ENCODE results near the gene MST1. TPM values are rescaled to one million over a fixed set of nuclear protein-coding genes. Genes with fewer than 3 reads are reported as not detected.

Gene MST1
- total and polyA plus RNA-seq, 8 donors: 17.2 to 150 (median 24.7) TPM

- Histone ChIP-seq H3K4me1 (peaks cover 0 to 15% (median 10%) of the 10 kb centered on the region in 3 donors), H3K4me3 (no peak overlapping the region), H3K36me3 (no peaks in the 10 kb centered on the region), H3K9me3 (no peaks in the 10 kb centered on the region), H3K27me3 (no peaks in the 10 kb centered on the region), H3K27ac (no peak overlapping the region)
- intact Hi-C loops (cut with DNase I): loop anchor here in 1 of 3 donors (5.0 kb wide), 1 partner anchor 127 kb away; no protein-coding TSS in a partner anchor
- WGBS, 2 donors: 60 to 68% methylated on average over 3 of the region's 3 CpGs
- FAIRE-seq (no peak), ATAC-seq (no peak), DNase-seq (no peak)
- TF ChIP-seq, protein P1, sequence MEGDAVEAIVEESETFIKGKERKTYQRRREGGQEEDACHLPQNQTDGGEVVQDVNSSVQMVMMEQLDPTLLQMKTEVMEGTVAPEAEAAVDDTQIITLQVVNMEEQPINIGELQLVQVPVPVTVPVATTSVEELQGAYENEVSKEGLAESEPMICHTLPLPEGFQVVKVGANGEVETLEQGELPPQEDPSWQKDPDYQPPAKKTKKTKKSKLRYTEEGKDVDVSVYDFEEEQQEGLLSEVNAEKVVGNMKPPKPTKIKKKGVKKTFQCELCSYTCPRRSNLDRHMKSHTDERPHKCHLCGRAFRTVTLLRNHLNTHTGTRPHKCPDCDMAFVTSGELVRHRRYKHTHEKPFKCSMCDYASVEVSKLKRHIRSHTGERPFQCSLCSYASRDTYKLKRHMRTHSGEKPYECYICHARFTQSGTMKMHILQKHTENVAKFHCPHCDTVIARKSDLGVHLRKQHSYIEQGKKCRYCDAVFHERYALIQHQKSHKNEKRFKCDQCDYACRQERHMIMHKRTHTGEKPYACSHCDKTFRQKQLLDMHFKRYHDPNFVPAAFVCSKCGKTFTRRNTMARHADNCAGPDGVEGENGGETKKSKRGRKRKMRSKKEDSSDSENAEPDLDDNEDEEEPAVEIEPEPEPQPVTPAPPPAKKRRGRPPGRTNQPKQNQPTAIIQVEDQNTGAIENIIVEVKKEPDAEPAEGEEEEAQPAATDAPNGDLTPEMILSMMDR (IDR thresholded peaks at IDR 0.05): no peak
Measured at GRCh38 chr3:49669352-49669751, 19.9 kb downstream of the MST1 start.

GRCh38 chr3:49668861-49669260, 20.4 kb downstream of the MST1 start:
- DNase-seq (peak in 1 of 6 donors; percentile 60), ATAC-seq (no peak), FAIRE-seq (no peak)
- H3K27me3 ChIP-seq: no peaks in the 10 kb centered on the region
- H3K4me3 ChIP-seq: no peak overlapping the region
- no peaks in the 10 kb centered on the region for H3K36me3 ChIP-seq
- TF ChIP-seq, protein P1 (IDR thresholded peaks at IDR 0.05): no peak
- 32 to 37% methylated on average over 5 of the region's 5 CpGs for WGBS, 2 donors
- H3K4me1 ChIP-seq: peaks cover 0 to 15% (median 10%) of the 10 kb centered on the region in 3 donors
- no peaks in the 10 kb centered on the region for H3K9me3 ChIP-seq
- H3K27ac ChIP-seq: no peak overlapping the region
- intact Hi-C loops (cut with DNase I): loop anchor here in 1 of 3 donors (5.0 kb wide), 1 partner anchor 127 kb away; no protein-coding TSS in a partner anchor

DNA sequence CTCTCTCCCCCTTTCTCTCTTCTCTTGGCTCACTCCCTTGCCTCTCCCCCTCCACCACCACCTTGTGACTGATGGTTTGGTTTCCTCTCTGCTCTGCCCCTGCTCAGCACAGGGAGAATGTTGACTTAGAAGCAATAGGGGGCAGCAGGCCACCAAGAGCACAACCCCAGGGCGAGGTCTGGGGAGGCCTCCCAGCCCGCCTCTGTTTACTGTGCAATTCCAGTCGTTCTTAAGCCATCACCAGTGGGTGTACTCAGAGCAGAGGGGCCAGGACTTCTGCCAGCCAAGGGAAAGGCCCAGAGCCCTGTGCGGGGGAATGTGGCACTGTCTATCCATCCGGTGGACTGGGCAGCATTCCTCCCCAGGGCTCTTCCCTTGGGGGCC, 20.9 kb downstream of the MST1 start:
- 17 to 18% methylated on average over 5 of the region's 5 CpGs for WGBS, 2 donors
- TF ChIP-seq, protein P1 (IDR thresholded peaks at IDR 0.05): no peak
- Histone ChIP-seq H3K27me3 (no peaks in the 10 kb centered on the region), H3K27ac (no peak overlapping the region), H3K4me1 (peaks cover 0 to 15% (median 10%) of the 10 kb centered on the region in 3 donors), H3K9me3 (no peaks in the 10 kb centered on the region), H3K4me3 (no peak overlapping the region), H3K36me3 (no peaks in the 10 kb centered on the region)
- no peak for ATAC-seq
- FAIRE-seq: no peak
- intact Hi-C loops (cut with DNase I): loop anchor here in 1 of 3 donors (5.0 kb wide), 1 partner anchor 126 kb away; no protein-coding TSS in a partner anchor
- DNase-seq: no peak

DNA sequence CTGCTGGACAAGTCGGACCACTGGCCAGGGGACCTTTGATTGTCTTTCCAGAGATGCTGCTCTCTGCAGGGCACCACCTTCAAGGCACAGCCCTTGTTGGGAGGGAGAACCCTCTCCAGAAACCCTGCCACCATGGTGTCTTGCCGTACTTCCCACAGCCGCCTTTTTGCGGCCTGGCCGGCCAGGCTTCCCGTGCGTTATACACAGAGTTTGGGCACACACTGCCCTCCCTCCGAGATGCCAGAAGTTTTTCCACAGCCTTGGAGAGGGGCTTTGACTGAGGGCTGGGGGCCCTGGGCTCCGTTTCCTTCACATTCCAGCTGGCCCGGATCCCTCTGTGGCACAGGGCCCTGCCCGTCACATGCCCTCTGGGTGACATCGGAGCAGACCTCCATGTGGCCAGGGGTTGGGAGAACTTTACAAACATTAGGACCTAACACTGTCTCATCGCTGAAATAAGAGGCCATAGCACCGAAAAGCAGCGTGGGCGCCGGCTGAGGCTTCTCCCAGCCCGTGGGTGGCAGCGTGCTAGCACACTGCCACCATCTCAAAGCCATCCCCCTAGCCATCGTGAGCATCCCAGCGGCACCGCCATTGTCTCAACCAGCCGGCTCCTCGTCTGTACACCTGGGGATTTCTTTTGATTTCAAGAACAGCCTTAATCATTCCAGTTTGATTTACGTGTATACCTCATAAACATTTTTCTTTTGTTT, 21.4 kb downstream of the MST1 start:
- H3K27ac ChIP-seq: no peak overlapping the region
- no peaks in the 10 kb centered on the region for H3K27me3 ChIP-seq
- H3K4me3 ChIP-seq: no peak overlapping the region
- DNase-seq (no peak), ATAC-seq (no peak), FAIRE-seq (no peak)
- intact Hi-C loops (cut with DNase I): loop anchor here in 1 of 3 donors (5.0 kb wide), 1 partner anchor 126 kb away; no protein-coding TSS in a partner anchor
- no peaks in the 10 kb centered on the region for H3K9me3 ChIP-seq
- H3K36me3 ChIP-seq: no peaks in the 10 kb centered on the region
- H3K4me1 ChIP-seq: peaks cover 0 to 15% (median 10%) of the 10 kb centered on the region in 3 donors
- TF ChIP-seq, protein P1 (IDR thresholded peaks at IDR 0.05): no peak
- WGBS, 2 donors: 65 to 77% methylated on average over 25 of the region's 25 CpGs

DNA sequence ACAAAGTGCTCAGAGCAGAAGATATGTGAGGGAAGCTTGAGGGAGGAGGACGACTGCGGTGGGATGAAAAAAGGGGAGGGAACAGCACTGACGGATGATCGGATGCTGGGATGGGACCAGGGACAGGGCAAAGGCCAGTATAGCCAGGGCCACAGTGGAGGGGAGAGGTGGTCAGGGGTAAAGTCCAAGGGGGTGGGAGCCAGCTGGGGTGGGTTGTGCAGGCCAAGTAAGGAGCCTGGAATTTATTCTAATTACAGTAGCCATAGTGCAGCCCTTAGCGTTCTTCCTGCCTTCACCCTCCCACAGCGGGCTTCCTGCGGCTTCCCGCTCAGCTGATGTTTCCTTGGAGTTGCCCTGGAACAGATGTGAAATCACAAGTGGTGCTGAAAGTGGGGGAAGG, 22.7 kb downstream of the MST1 start:
- peaks cover 0 to 15% (median 10%) of the 10 kb centered on the region in 3 donors for H3K4me1 ChIP-seq
- no peaks in the 10 kb centered on the region for H3K27me3 ChIP-seq
- FAIRE-seq (no peak), DNase-seq (no peak), ATAC-seq (no peak)
- H3K9me3 ChIP-seq: no peaks in the 10 kb centered on the region
- intact Hi-C loops (cut with DNase I): loop anchor here in 1 of 3 donors (5.0 kb wide), 1 partner anchor 124 kb away; no protein-coding TSS in a partner anchor
- H3K36me3 ChIP-seq: no peaks in the 10 kb centered on the region
- H3K4me3 ChIP-seq: no peak overlapping the region
- 54 to 55% methylated on average over 8 of the region's 8 CpGs for WGBS, 2 donors
- TF ChIP-seq, protein P1 (IDR thresholded peaks at IDR 0.05): no peak
- H3K27ac ChIP-seq: no peak overlapping the region

Data from pancreas (tissue), 10 donors.